Ascending aorta (tissue), 2 donors: Measurements from ENCODE around the gene DEPDC7. TPM values are rescaled to one million over a fixed set of nuclear protein-coding genes. Genes with fewer than 3 reads are reported as not detected.

Source experiments
- DNase-seq, 2 donors: peaks; one replicate each; pipeline ENCODE4 v3.0.0-alpha.2; 2019; ENCODE audit warnings: low spot score in 2 of 2
- H3K27ac ChIP-seq, 2 donors: fragments of 200-600 bp; sonication (generic); one replicate each; pipeline ENCODE4 v1.5.1; 2016 to 2017; ENCODE audit warnings: mild to moderate bottlenecking in 1 of 2
- H3K27me3 ChIP-seq: fragments of 200-600 bp; sonication (generic); one replicate; pipeline ENCODE4 v1.5.1; 2017
- H3K36me3 ChIP-seq, 2 donors: fragments of 200-600 bp; sonication (generic); one replicate each; pipeline ENCODE4 v1.5.1; 2016
- H3K4me1 ChIP-seq, 2 donors: fragments of 200-600 bp; sonication (generic); one replicate each; pipeline ENCODE4 v1.5.1; 2016 to 2017; ENCODE audit warnings: mild to moderate bottlenecking in 1 of 2
- H3K4me3 ChIP-seq, 2 donors: fragments of 200-600 bp; sonication (generic); one replicate each; pipeline ENCODE4 v1.5.1; 2016 to 2017; ENCODE audit warnings: mild to moderate bottlenecking in 1 of 2
- H3K9me3 ChIP-seq, 2 donors: fragments of 200-600 bp; sonication (generic); one replicate each; pipeline ENCODE4 v1.5.1; 2016
- intact Hi-C: fragments of 100-400 bp; cut with DNase I; formaldehyde crosslinking; loops from one replicate; pipeline ENCODE4 v1.15.1; 2023
- total RNA-seq: library from RNA; depleted of rRNA; stranded (reverse); fragments of >200 nt; gene quantifications from one replicate; pipeline ENCODE4 v1.1.0, GENCODE V29; 2016
- TF ChIP-seq, protein P1 (sequence below), 3 experiments: fragments of 200-600 bp in 2 of 3; fragments of 450-650 bp in 1 of 3; sonication (generic) in 2 of 3; IDR thresholded peaks; one replicate each; pipeline ENCODE4 v1.5.1; 2016 to 2019; ENCODE audit warnings: antibody characterized with exemption in 3 of 3, mild to moderate bottlenecking in 1 of 3, moderate library complexity in 1 of 3

DEPDC7 gene
- total RNA-seq, 1 donor from 2014 or later, result not detected

DNA sequence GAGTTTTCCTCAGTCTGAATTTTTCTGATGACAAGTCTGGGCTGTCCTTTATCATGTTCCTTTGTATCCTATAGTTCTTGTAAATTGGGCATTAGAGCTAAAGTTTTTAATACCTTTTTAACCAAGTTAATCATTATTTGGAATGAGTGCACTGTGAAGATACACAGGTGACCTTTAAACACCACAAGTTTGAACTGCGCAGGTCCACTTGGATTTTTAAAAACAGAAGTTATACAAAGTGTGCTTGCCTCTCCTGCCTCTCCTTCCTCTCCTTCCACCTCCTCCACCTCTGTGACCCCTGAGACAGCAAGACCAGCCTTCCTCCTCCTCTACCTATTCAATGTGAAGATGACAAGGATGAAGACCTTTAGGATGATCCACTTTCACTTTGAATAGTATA is 19.3 kb downstream of the DEPDC7 start:
- H3K36me3 ChIP-seq, result no peaks in the 10 kb centered on the region
- intact Hi-C loops, result loop anchor here (5.0 kb wide), 1 partner anchor 222 kb away; the partner anchor contains the start of gene HIPK3
- no peaks in the 10 kb centered on the region for H3K9me3 ChIP-seq
- H3K27ac ChIP-seq, result no peak overlapping the region
- H3K27me3 ChIP-seq, result no peaks in the 10 kb centered on the region
- no peak for DNase-seq
- H3K4me1 ChIP-seq, result no peaks in the 10 kb centered on the region
- TF ChIP-seq, protein P1, sequence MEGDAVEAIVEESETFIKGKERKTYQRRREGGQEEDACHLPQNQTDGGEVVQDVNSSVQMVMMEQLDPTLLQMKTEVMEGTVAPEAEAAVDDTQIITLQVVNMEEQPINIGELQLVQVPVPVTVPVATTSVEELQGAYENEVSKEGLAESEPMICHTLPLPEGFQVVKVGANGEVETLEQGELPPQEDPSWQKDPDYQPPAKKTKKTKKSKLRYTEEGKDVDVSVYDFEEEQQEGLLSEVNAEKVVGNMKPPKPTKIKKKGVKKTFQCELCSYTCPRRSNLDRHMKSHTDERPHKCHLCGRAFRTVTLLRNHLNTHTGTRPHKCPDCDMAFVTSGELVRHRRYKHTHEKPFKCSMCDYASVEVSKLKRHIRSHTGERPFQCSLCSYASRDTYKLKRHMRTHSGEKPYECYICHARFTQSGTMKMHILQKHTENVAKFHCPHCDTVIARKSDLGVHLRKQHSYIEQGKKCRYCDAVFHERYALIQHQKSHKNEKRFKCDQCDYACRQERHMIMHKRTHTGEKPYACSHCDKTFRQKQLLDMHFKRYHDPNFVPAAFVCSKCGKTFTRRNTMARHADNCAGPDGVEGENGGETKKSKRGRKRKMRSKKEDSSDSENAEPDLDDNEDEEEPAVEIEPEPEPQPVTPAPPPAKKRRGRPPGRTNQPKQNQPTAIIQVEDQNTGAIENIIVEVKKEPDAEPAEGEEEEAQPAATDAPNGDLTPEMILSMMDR (IDR thresholded peaks at IDR 0.05), result no peak
- H3K4me3 ChIP-seq, result no peak overlapping the region

DNA sequence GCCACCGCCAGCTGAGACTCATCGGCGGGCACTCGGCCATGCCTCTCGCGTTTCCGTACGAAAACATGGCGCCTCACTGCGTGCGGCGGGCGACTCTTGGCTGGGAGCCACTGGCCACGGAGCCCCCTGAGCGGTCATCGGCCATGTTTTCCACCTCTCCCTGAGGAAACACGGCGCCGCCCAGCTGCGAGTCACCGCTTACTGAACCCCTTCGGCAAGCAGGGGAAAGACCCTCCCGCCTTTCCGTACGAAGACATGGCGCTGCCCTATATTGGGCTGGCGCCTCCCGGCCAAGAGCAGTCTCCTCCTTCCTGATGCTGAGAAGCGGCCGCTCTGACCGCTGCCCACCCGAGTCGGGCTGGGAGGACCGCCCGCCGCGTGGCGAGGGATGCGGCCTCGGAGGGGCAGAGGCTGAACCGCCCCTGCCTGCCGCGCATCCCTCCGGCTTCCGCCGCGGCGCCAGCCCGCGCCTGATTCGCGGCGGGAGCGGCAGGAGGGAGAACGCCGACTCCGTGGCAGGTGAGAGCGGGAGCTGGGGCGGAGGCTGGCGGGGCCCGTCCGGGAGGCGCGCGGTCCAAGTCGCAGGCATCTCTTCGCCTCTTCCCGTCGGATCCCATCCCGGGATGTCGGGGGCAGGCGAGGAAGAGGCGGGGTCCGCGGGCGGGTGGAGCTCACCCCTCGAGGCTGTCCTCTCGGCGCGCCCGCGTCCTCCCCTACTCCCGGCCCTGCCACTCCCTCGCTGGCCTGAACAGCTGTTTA is 23.8 kb downstream of the DEPDC7 start, which contains the start of gene TCP11L1:
TCP11L1 (plus strand) TSS at position 299 of the 759 bp plus-strand sequence. CDS start 4,202 bp downstream, outside the sequence.
- TF ChIP-seq, protein P1 (IDR thresholded peaks at IDR 0.05), result no peak
- intact Hi-C loops, result loop anchor here (1.0 to 10.0 kb wide), 4 partner anchors 23 to 218 kb away; partner anchors contain the start of genes CSTF3, HIPK3 and QSER1
- Histone ChIP-seq H3K27ac (peak within 1 kb of the TSS; percentile 97 to 99), H3K27me3 (no peaks in the 10 kb centered on the region), H3K4me1 (peaks cover 4 to 7% of the 10 kb centered on the region in 2 donors), H3K9me3 (no peaks in the 10 kb centered on the region), H3K4me3 (peak within 1 kb of the TSS; percentile 85 to 96), H3K36me3 (peaks cover 7% of the 10 kb centered on the region in 2 donors)
- peak; percentile 62 to 95 for DNase-seq

DNA sequence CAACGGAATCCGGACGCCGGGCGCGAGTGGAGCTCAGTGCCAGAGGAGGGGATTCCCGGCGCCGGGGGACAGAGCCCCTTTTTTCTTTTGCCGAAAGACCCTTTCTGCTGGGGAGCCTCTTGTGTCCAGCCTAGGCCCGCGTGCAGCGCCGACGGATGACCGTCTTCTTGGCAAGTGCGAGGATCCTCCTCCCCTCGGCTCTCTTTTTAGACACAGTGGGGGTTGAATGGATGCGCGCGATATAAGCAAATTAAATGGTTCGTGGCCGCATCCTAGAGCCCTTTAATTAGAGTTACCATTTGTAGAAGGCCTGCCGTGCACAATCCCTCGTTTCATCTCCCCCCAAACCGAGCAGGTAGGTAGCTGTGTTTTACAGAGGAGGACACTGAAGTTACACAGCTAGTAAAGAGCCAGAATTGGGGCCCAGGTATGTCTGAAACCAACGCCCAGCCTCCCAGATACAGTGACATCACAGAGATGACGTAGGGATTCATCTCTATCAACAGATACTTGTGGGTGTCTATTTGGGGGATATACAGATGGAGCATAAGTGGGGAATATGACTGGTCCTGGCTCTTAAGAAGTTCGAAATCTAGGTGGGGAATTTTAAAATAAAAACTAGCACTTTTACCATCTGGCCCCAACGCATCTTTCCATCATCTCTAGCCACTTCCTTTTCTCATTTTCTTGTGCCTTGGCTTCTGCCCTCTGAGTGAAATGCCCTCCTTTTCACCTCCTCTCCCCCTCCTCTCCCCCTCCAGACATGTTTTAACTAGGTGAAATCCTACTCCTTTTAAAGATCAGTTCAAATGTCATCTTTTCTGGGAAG is 24.6 kb downstream of the DEPDC7 start:
- H3K9me3 ChIP-seq, result no peaks in the 10 kb centered on the region
- peak overlapping the region; percentile 97 to 99 for H3K27ac ChIP-seq
- peak overlapping the region; percentile 85 to 96 for H3K4me3 ChIP-seq
- TF ChIP-seq, protein P1 (IDR thresholded peaks at IDR 0.05), result no peak
- intact Hi-C loops, result loop anchor here (10.0 kb wide), 1 partner anchor 145 kb away; the partner anchor contains the start of gene QSER1
- H3K27me3 ChIP-seq, result no peaks in the 10 kb centered on the region
- no peak for DNase-seq
- H3K4me1 ChIP-seq, result peaks cover 4 to 7% of the 10 kb centered on the region in 2 donors
- peaks cover 15% of the 10 kb centered on the region in 2 donors for H3K36me3 ChIP-seq

GRCh38 chr11:33040862-33041453 is 25.3 kb downstream of the DEPDC7 start:
- TF ChIP-seq, protein P1 (IDR thresholded peaks at IDR 0.05), result no peak
- H3K36me3 ChIP-seq, result peaks cover 16 to 18% of the 10 kb centered on the region in 2 donors
- peak overlapping the region; percentile 85 to 96 for H3K4me3 ChIP-seq
- H3K9me3 ChIP-seq, result no peaks in the 10 kb centered on the region
- H3K4me1 ChIP-seq, result peaks cover 4 to 10% of the 10 kb centered on the region in 2 donors
- peak overlapping the region in 1 of 2 donors; percentile 97 for H3K27ac ChIP-seq
- DNase-seq, result no peak
- intact Hi-C loops, result loop anchor here (10.0 kb wide), 1 partner anchor 146 kb away; the partner anchor contains the start of gene QSER1
- H3K27me3 ChIP-seq, result no peaks in the 10 kb centered on the region

DNA sequence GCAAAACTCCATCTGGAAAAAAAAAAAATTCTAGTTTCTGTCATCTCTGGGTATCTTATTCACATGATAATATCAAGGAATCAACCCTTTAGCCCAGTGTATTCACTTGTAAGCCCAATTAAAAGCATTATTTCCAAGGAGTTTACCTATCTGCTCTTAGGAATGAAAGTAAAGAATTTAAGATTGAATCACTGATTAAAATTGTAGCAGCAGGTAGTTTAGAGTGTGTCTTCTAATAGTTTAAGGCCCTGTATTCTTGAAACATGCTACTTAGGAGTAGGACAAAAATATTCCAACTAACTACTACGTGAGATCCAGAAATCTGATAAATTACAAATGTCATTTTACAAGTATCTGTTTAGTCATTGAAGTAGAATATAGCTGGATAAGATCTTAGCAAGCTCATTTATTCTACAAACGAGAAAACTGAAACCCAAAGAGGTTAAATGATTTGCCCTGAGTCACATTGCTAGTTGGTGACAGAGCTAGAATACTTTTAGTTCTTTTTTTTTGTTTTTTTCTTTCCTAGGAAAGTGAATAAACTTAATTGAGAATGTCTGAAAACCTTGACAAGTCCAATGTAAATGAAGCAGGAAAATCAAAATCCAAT is 27.6 kb downstream of the DEPDC7 start:
- TF ChIP-seq, protein P1 (IDR thresholded peaks at IDR 0.05), result no peak
- no peaks in the 10 kb centered on the region for H3K9me3 ChIP-seq
- intact Hi-C loops, result loop anchor here (10.0 kb wide), 1 partner anchor 149 kb away; the partner anchor contains the start of gene QSER1
- H3K36me3 ChIP-seq, result peaks cover 25% of the 10 kb centered on the region in 2 donors
- H3K4me3 ChIP-seq, result no peak overlapping the region
- no peak overlapping the region for H3K27ac ChIP-seq
- H3K4me1 ChIP-seq, result peaks cover 4 to 11% of the 10 kb centered on the region in 2 donors
- DNase-seq, result no peak
- H3K27me3 ChIP-seq, result no peaks in the 10 kb centered on the region
